GM23338 (cell line): ENCODE measurements around the gene OPN1SW. TPM values are rescaled to one million over a fixed set of nuclear protein-coding genes. Genes with fewer than 3 reads are reported as not detected.

Experiments
- CREB1 ChIP-seq: fragments of 250-450 bp; sonication (Bioruptor Pico); IDR thresholded peaks from 2 replicates; pipeline ENCODE4 v1.5.0; 2020; ENCODE audit warnings: low read depth, mild to moderate bottlenecking, moderate library complexity
- EZH2 ChIP-seq: fragments of 200-600 bp; sonication (generic); IDR thresholded peaks from one replicate; pipeline ENCODE4 v1.8.0; 2017; ENCODE audit warnings: antibody characterized with exemption, mild to moderate bottlenecking, low read depth; ENCODE audit not compliant: unreplicated experiment
- EZH2phosphoT487 ChIP-seq: fragments of 200-600 bp; sonication (generic); IDR thresholded peaks from one replicate; pipeline ENCODE4 v1.8.1; 2018; ENCODE audit warnings: antibody characterized with exemption; ENCODE audit not compliant: unreplicated experiment
- JUNB ChIP-seq: IDR thresholded peaks from one replicate; pipeline ENCODE4 v1.6.1; 2016; ENCODE audit warnings: antibody characterized with exemption; ENCODE audit not compliant: unreplicated experiment
- NANOG ChIP-seq: IDR thresholded peaks from 2 replicates; pipeline ENCODE4 v1.6.1; 2016; ENCODE audit warnings: antibody characterized with exemption, borderline replicate concordance
- STAT1 ChIP-seq: IDR thresholded peaks from one replicate; pipeline ENCODE4 v1.6.1; 2016; ENCODE audit warnings: antibody characterized with exemption; ENCODE audit not compliant: unreplicated experiment
- ZNF114 ChIP-seq: fragments of 250-450 bp; sonication (Bioruptor Pico); IDR thresholded peaks from 2 replicates; pipeline ENCODE4 v1.5.0; 2020; ENCODE audit warnings: mild to moderate bottlenecking, moderate library complexity
- polyA plus RNA-seq: library from polyadenylated mRNA; unstranded; fragments of >200 nt; fragmentation: Nextera tagmentation; extraction: Ambion mirVana; gene quantifications from 2 replicates; pipeline ENCODE4 v1.2.1, GENCODE V29; 2016
- total RNA-seq: library from RNA; depleted of rRNA; stranded (reverse); fragments of >200 nt; shearing (Covaris generic); gene quantifications from 2 replicates; pipeline ENCODE4 v1.2.3, GENCODE V29; 2014
- TF ChIP-seq, protein P1 (sequence below): fragments of 250-450 bp; sonication (Bioruptor Pico); IDR thresholded peaks from 2 replicates; pipeline ENCODE4 v1.5.0; 2020; ENCODE audit warnings: mild to moderate bottlenecking, moderate library complexity
- TF ChIP-seq, protein P2 (sequence below): IDR thresholded peaks from 2 replicates; pipeline ENCODE4 v1.6.1; 2016; ENCODE audit warnings: antibody characterized with exemption
- TF ChIP-seq, protein P3 (sequence below): IDR thresholded peaks from one replicate; pipeline ENCODE4 v1.6.1; 2018; ENCODE audit warnings: antibody characterized with exemption; ENCODE audit not compliant: unreplicated experiment
- TF ChIP-seq, protein P4 (sequence below), 2 experiments: fragments of 200-600 bp in 1 of 2; sonication (generic) in 1 of 2; conservative IDR thresholded peaks; 2 replicates each; pipeline versions ENCODE4 v1.5.1 to v1.6.1; 2016 to 2017; ENCODE audit warnings: antibody characterized with exemption in 2 of 2, low read depth in 2 of 2, mild to moderate bottlenecking in 2 of 2, moderate library complexity in 1 of 2

OPN1SW gene
- total and polyA plus RNA-seq, 2 experiments from 2014 or later, result 0.50 TPM; not detected in 1

DNA sequence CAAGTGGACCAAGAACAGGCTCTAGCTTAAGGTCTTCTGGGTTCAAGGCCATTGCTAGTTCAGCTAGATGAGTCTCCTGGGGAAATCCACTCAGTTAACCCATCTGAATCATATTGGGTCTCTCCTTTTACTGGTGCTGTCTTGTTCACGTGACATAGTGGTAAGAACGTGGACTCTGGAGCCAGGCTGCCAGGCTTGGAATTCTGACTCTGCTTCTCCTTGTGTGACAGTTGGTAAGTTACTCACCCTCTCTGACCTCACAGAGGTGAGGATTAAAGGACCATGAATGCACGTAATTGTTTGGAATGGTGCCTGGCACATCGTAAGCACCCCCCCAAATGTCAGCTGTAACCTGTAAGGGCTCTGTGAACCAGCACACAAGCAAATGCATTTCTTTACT, 46.1 kb downstream of the OPN1SW start (continued):
- TF ChIP-seq, protein P1, sequence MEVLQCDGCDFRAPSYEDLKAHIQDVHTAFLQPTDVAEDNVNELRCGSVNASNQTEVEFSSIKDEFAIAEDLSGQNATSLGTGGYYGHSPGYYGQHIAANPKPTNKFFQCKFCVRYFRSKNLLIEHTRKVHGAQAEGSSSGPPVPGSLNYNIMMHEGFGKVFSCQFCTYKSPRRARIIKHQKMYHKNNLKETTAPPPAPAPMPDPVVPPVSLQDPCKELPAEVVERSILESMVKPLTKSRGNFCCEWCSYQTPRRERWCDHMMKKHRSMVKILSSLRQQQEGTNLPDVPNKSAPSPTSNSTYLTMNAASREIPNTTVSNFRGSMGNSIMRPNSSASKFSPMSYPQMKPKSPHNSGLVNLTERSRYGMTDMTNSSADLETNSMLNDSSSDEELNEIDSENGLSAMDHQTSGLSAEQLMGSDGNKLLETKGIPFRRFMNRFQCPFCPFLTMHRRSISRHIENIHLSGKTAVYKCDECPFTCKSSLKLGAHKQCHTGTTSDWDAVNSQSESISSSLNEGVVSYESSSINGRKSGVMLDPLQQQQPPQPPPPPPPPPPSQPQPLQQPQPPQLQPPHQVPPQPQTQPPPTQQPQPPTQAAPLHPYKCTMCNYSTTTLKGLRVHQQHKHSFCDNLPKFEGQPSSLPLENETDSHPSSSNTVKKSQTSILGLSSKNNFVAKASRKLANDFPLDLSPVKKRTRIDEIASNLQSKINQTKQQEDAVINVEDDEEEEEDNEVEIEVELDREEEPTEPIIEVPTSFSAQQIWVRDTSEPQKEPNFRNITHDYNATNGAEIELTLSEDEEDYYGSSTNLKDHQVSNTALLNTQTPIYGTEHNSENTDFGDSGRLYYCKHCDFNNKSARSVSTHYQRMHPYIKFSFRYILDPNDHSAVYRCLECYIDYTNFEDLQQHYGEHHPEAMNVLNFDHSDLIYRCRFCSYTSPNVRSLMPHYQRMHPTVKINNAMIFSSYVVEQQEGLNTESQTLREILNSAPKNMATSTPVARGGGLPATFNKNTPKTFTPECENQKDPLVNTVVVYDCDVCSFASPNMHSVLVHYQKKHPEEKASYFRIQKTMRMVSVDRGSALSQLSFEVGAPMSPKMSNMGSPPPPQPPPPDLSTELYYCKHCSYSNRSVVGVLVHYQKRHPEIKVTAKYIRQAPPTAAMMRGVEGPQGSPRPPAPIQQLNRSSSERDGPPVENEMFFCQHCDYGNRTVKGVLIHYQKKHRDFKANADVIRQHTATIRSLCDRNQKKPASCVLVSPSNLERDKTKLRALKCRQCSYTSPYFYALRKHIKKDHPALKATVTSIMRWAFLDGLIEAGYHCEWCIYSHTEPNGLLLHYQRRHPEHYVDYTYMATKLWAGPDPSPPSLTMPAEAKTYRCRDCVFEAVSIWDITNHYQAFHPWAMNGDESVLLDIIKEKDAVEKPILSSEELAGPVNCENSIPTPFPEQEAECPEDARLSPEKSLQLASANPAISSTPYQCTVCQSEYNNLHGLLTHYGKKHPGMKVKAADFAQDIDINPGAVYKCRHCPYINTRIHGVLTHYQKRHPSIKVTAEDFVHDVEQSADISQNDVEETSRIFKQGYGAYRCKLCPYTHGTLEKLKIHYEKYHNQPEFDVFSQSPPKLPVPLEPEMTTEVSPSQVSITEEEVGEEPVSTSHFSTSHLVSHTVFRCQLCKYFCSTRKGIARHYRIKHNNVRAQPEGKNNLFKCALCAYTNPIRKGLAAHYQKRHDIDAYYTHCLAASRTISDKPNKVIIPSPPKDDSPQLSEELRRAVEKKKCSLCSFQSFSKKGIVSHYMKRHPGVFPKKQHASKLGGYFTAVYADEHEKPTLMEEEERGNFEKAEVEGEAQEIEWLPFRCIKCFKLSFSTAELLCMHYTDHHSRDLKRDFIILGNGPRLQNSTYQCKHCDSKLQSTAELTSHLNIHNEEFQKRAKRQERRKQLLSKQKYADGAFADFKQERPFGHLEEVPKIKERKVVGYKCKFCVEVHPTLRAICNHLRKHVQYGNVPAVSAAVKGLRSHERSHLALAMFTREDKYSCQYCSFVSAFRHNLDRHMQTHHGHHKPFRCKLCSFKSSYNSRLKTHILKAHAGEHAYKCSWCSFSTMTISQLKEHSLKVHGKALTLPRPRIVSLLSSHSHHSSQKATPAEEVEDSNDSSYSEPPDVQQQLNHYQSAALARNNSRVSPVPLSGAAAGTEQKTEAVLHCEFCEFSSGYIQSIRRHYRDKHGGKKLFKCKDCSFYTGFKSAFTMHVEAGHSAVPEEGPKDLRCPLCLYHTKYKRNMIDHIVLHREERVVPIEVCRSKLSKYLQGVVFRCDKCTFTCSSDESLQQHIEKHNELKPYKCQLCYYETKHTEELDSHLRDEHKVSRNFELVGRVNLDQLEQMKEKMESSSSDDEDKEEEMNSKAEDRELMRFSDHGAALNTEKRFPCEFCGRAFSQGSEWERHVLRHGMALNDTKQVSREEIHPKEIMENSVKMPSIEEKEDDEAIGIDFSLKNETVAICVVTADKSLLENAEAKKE, result no peak
- TF ChIP-seq, protein P2, sequence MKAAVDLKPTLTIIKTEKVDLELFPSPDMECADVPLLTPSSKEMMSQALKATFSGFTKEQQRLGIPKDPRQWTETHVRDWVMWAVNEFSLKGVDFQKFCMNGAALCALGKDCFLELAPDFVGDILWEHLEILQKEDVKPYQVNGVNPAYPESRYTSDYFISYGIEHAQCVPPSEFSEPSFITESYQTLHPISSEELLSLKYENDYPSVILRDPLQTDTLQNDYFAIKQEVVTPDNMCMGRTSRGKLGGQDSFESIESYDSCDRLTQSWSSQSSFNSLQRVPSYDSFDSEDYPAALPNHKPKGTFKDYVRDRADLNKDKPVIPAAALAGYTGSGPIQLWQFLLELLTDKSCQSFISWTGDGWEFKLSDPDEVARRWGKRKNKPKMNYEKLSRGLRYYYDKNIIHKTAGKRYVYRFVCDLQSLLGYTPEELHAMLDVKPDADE, result no peak
- TF ChIP-seq ZNF114 (CRISPR knock-in tag), result no peak
- TF ChIP-seq, protein P3, sequence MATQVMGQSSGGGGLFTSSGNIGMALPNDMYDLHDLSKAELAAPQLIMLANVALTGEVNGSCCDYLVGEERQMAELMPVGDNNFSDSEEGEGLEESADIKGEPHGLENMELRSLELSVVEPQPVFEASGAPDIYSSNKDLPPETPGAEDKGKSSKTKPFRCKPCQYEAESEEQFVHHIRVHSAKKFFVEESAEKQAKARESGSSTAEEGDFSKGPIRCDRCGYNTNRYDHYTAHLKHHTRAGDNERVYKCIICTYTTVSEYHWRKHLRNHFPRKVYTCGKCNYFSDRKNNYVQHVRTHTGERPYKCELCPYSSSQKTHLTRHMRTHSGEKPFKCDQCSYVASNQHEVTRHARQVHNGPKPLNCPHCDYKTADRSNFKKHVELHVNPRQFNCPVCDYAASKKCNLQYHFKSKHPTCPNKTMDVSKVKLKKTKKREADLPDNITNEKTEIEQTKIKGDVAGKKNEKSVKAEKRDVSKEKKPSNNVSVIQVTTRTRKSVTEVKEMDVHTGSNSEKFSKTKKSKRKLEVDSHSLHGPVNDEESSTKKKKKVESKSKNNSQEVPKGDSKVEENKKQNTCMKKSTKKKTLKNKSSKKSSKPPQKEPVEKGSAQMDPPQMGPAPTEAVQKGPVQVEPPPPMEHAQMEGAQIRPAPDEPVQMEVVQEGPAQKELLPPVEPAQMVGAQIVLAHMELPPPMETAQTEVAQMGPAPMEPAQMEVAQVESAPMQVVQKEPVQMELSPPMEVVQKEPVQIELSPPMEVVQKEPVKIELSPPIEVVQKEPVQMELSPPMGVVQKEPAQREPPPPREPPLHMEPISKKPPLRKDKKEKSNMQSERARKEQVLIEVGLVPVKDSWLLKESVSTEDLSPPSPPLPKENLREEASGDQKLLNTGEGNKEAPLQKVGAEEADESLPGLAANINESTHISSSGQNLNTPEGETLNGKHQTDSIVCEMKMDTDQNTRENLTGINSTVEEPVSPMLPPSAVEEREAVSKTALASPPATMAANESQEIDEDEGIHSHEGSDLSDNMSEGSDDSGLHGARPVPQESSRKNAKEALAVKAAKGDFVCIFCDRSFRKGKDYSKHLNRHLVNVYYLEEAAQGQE, result no peak
- TF ChIP-seq NANOG, result no peak
- TF ChIP-seq STAT1, result no peak
- TF ChIP-seq, protein P4, sequence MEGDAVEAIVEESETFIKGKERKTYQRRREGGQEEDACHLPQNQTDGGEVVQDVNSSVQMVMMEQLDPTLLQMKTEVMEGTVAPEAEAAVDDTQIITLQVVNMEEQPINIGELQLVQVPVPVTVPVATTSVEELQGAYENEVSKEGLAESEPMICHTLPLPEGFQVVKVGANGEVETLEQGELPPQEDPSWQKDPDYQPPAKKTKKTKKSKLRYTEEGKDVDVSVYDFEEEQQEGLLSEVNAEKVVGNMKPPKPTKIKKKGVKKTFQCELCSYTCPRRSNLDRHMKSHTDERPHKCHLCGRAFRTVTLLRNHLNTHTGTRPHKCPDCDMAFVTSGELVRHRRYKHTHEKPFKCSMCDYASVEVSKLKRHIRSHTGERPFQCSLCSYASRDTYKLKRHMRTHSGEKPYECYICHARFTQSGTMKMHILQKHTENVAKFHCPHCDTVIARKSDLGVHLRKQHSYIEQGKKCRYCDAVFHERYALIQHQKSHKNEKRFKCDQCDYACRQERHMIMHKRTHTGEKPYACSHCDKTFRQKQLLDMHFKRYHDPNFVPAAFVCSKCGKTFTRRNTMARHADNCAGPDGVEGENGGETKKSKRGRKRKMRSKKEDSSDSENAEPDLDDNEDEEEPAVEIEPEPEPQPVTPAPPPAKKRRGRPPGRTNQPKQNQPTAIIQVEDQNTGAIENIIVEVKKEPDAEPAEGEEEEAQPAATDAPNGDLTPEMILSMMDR (conservative IDR thresholded peaks at IDR 0.05; ENCODE audit: low read depth in 2 of 2), result no peak
- no peak for TF ChIP-seq CREB1 (CRISPR knock-in tag)
- TF ChIP-seq EZH2, result no peak
- TF ChIP-seq JUNB, result no peak
- no peak for TF ChIP-seq EZH2phosphoT487
